GM10266 (cell line): ENCODE measurements around the gene DTWD2.
"Not testable (repeated sequence)": the region's sequence is repeated elsewhere in the genome, so short reads cannot be mapped to it uniquely, and the experiment has no call there.

Source experiments
- DNase-seq: peaks from one replicate; pipeline ENCODE4 v3.0.0; 2012; ENCODE audit errors: extremely low spot score
- CTCF ChIP-seq: IDR thresholded peaks from 2 replicates; pipeline ENCODE4 v1.5.1; 2012; ENCODE audit warnings: mild to moderate bottlenecking, low read depth; ENCODE audit not compliant: control insufficient read depth, insufficient read depth; ENCODE audit errors: missing control alignments

Gene DTWD2

DNA sequence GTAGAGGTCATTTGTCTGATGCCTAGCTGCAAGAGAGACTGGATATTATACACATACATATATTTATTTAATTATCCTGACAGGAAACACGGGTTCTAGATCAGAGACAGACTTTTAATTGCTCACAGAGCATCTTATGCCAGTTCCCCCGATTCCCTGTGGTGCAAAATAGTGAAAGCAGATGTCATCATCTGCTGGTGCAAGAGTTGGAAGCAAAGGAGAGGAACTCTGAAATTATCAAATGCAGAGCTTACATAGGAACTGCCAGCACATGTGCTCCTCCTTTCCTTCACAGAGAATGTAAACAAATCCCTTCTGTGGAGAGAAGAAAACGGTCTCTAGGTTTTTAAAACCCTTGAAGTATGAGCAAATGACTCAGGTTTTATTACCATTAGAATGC is 69.3 kb downstream of the DTWD2 start:
- DNase-seq = no peak
- no peak for TF ChIP-seq CTCF

DNA sequence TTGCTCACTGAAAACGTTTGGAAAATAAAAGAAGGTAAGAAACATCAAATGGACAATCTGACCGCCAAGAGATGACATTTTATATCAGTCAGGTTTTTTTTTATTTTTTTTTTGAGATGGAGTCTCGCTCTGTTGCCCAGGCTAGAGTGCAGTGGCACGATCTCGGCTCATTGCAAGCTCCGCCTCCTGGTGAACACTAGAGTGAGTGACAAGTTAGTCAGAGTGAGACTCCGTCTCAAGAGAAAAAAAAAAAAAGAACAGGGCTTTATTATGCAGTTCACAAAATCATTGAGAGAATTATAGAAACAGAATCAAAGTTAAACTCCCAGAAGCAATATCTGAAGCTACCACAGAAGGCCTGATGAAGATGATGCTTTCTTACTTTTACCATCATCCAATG is 70.1 kb downstream of the DTWD2 start:
- TF ChIP-seq CTCF = no peak
- no peak for DNase-seq

- not testable (repeated sequence) for DNase-seq
Observed at GRCh38 chr5:118907536-118907935, 80.8 kb downstream of the DTWD2 start.

DNA sequence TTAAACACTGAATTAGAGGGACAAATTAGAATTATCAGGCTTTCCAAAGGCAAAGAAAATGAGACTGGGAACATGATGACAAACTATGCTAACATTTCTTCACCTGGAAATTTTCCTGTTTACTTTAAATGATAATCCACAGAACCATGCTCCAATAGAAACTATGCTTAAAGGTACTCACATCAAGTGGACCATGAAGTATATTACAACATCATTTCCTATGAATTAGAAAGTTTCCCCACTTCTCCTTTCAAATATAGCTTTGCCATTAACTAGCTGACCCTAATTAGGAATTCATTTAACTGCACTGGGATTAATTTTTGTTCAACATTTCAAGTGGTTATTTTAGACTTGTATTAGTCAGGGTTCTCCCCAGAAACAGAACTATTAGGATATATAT is 81.4 kb downstream of the DTWD2 start:
- no peak for TF ChIP-seq CTCF
- no peak for DNase-seq

DNA sequence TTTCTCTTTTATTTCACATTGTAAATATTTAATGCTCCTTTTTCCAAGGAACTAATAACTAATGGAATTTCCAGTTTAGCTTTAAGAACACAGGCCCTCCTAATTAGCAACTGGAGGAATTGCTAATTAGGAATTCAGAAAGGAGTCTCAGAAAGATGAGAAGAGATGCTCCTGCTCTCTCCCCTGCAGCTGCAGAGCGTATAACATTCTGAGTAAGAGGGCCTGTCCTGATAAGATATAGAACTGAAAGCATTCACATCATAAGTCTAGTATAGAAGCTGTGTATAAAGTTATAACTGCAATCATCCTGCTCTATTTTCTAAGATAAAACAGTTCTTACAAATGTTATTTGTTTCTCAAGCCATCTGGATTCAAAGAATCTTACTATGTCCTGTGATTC is 83.2 kb downstream of the DTWD2 start:
- DNase-seq = no peak
- no peak for TF ChIP-seq CTCF

- DNase-seq = no peak
- TF ChIP-seq CTCF = no peak
Observed at GRCh38 chr5:118902656-118903438, 85.5 kb downstream of the DTWD2 start.

- DNase-seq = no peak
- no peak for TF ChIP-seq CTCF
Observed at GRCh38 chr5:118894709-118895108, 93.6 kb downstream of the DTWD2 start.

GRCh38 chr5:118891252-118891651 is 97.1 kb downstream of the DTWD2 start:
- DNase-seq = no peak
- TF ChIP-seq CTCF = no peak
